GM12878 (cell line): ENCODE measurements around the gene FBXL14. TPM values are rescaled to one million over a fixed set of nuclear protein-coding genes. Genes with fewer than 3 reads are reported as not detected.

Experiments used
- ATAC-seq: fragments of 200-7000 bp; cut with Tn5 transposase; 3 replicates; pipeline ENCODE4 v1.9.1; 2020; ENCODE audit warnings: mild to moderate bottlenecking, moderate library complexity
- BruUV-seq: library from RNA; stranded (reverse); fragments of 400-500 nt; replicated peaks from 2 replicates; lab custom pipeline; 2021; lab: Mats Ljungman, UMichigan
- CTCF ChIA-PET: fragments of 300-600 bp; sonication (Branson Sonifier 250); formaldehyde crosslinking; extraction: SDS; loops from one replicate; lab custom pipeline; 2021; ENCODE audit warnings: inconsistent platforms; lab: Yijun Ruan, JAX
- POLR2A ChIA-PET: fragments of 350-600 bp; formaldehyde crosslinking; extraction: SDS; loops from one replicate; lab custom pipeline; 2021; ENCODE audit warnings: inconsistent platforms; lab: Charles Lee
- RAD21 ChIA-PET: fragments of 300-600 bp; sonication (Branson Sonifier 250); formaldehyde crosslinking; loops from one replicate; lab custom pipeline; 2023; ENCODE audit warnings: antibody characterized with exemption; ENCODE audit not compliant: unreplicated experiment; lab: Charles Lee
- SMC1A ChIA-PET: fragments of 300-600 bp; sonication (Branson Sonifier 250); formaldehyde crosslinking; loops from one replicate; lab custom pipeline; 2023; ENCODE audit not compliant: unreplicated experiment, uncharacterized antibody; lab: Charles Lee
- DNase-seq: peaks from one replicate; pipeline ENCODE4 v3.0.0-alpha.2; 2011; ENCODE audit warnings: low read depth, low spot score
- FAIRE-seq: peaks from 3 replicates; lab custom pipeline; 2011; peaks lifted over from hg19 to GRCh38; lab: Jason Lieb, UNC
- H2AFZ ChIP-seq: 2 replicates; pipeline ENCODE4 v1.6.0; 2011; ENCODE audit warnings: low read depth, low read length, control low read depth; ENCODE audit not compliant: control insufficient read depth
- H3K27ac ChIP-seq: 2 replicates; pipeline ENCODE4 v1.5.1; 2011; ENCODE audit warnings: control low read depth; ENCODE audit not compliant: control insufficient read depth, insufficient read depth
- H3K27me3 ChIP-seq, 2 experiments: replicated peaks in 1 of 2; 2 replicates each; pipeline versions ENCODE4 v1.6.0 to v1.6.1; 2011; ENCODE audit warnings: low read length in 1 of 2; ENCODE audit not compliant: control insufficient read depth in 2 of 2, insufficient read depth in 2 of 2
- H3K36me3 ChIP-seq, 2 experiments: 2 replicates each; pipeline ENCODE4 v1.5.1; 2011; ENCODE audit warnings: low read length in 1 of 2; ENCODE audit not compliant: control insufficient read depth in 2 of 2, insufficient read depth in 2 of 2
- H3K4me1 ChIP-seq: 2 replicates; pipeline ENCODE4 v1.6.1; 2011; ENCODE audit warnings: mild to moderate bottlenecking, low read length, moderate library complexity, mixed read lengths; ENCODE audit not compliant: control insufficient read depth, insufficient read depth
- H3K4me2 ChIP-seq: 2 replicates; pipeline ENCODE4 v1.6.0; 2011; ENCODE audit warnings: control low read depth; ENCODE audit not compliant: control insufficient read depth, insufficient read depth
- H3K4me3 ChIP-seq: fragments of 200-600 bp; sonication (generic); 2 replicates; pipeline ENCODE4 v1.5.1; 2016
- H3K79me2 ChIP-seq: 2 replicates; pipeline ENCODE4 v1.6.0; 2011; ENCODE audit warnings: low read length; ENCODE audit not compliant: control insufficient read depth, insufficient read depth
- H3K9ac ChIP-seq: 2 replicates; pipeline ENCODE4 v1.8.0; 2011; ENCODE audit warnings: low read length, control low read depth, mixed read lengths; ENCODE audit not compliant: control insufficient read depth, insufficient read depth
- H3K9me3 ChIP-seq: replicated peaks from 3 replicates; pipeline ENCODE4 v1.5.1; 2011; ENCODE audit warnings: mild to moderate bottlenecking, low read length; ENCODE audit not compliant: control insufficient read depth, insufficient read depth
- H4K20me1 ChIP-seq: 2 replicates; pipeline ENCODE4 v1.6.0; 2011; ENCODE audit not compliant: control insufficient read depth, insufficient read depth
- BCL11A ChIP-seq: IDR thresholded peaks from 2 replicates; pipeline ENCODE4 v1.6.1; 2011; ENCODE audit warnings: low read depth, low read length
- BCL3 ChIP-seq: IDR thresholded peaks from 2 replicates; pipeline ENCODE4 v1.6.1; 2011; ENCODE audit warnings: borderline replicate concordance, low read depth, mild to moderate bottlenecking, moderate library complexity, low read length; ENCODE audit not compliant: insufficient read depth, poor library complexity, severe bottlenecking
- BRCA1 ChIP-seq: IDR thresholded peaks from 2 replicates; pipeline ENCODE4 v1.6.1; 2011; ENCODE audit warnings: low read depth, low read length, improper control_type of control experiment
- E2F4 ChIP-seq: IDR thresholded peaks from 2 replicates; pipeline ENCODE4 v1.6.1; 2012; ENCODE audit warnings: low read depth, low read length, improper control_type of control experiment
- EP300 ChIP-seq, 2 experiments: fragments of 150-350 bp in 1 of 2; IDR thresholded peaks; 2 replicates each; pipeline ENCODE4 v1.6.1; 2011 to 2012; ENCODE audit warnings: low read depth in 2 of 2, low read length in 2 of 2, borderline replicate concordance in 1 of 2, improper control_type of control experiment in 1 of 2, inconsistent platforms in 1 of 2; ENCODE audit not compliant: control insufficient read depth in 1 of 2
- FOXM1 ChIP-seq: IDR thresholded peaks from 2 replicates; pipeline ENCODE4 v1.6.1; 2012; ENCODE audit warnings: low read depth, mild to moderate bottlenecking, inconsistent platforms, low read length, moderate library complexity
- HDAC6 ChIP-seq: fragments of 200-600 bp; sonication (generic); IDR thresholded peaks from one replicate; pipeline ENCODE4 v1.8.0; 2017; ENCODE audit warnings: antibody characterized with exemption; ENCODE audit not compliant: unreplicated experiment
- KDM1A ChIP-seq: fragments of 200-600 bp; sonication (generic); IDR thresholded peaks from 2 replicates; pipeline ENCODE4 v1.6.1; 2016; ENCODE audit warnings: borderline replicate concordance
- MYC ChIP-seq: IDR thresholded peaks from 2 replicates; pipeline ENCODE4 v1.6.1; 2011; ENCODE audit warnings: mild to moderate bottlenecking, low read length, moderate library complexity, inconsistent platforms; ENCODE audit not compliant: insufficient read depth, insufficient replicate concordance, insufficient read length, severe bottlenecking
- PAX5 ChIP-seq: IDR thresholded peaks from 2 replicates; pipeline ENCODE4 v1.6.1; 2011; ENCODE audit warnings: low read depth, low read length, borderline replicate concordance
- RB1 ChIP-seq: fragments of 450-650 bp; formaldehyde crosslinking; IDR thresholded peaks from 2 replicates; pipeline ENCODE4 v1.6.1; 2017; ENCODE audit warnings: mild to moderate bottlenecking, borderline replicate concordance
- RBBP5 ChIP-seq: fragments of 200-600 bp; sonication (generic); conservative IDR thresholded peaks from 2 replicates; pipeline ENCODE4 v1.6.1; 2016
- SIX5 ChIP-seq: IDR thresholded peaks from 2 replicates; pipeline ENCODE4 v1.6.1; 2011; ENCODE audit warnings: mild to moderate bottlenecking, low read depth, low read length, moderate library complexity; ENCODE audit not compliant: severe bottlenecking
- SMC3 ChIP-seq: IDR thresholded peaks from 2 replicates; pipeline ENCODE4 v1.6.1; 2011; ENCODE audit warnings: low read length, improper control_type of control experiment, borderline replicate concordance
- SPI1 ChIP-seq: IDR thresholded peaks from 2 replicates; pipeline ENCODE4 v1.6.1; 2011; ENCODE audit warnings: low read depth, mild to moderate bottlenecking, low read length, moderate library complexity, borderline replicate concordance; ENCODE audit not compliant: insufficient read depth
- STAT1 ChIP-seq: fragments of 450-650 bp; conservative IDR thresholded peaks from 2 replicates; pipeline ENCODE4 v1.6.1; 2014; ENCODE audit warnings: antibody characterized with exemption, mild to moderate bottlenecking
- TCF12 ChIP-seq: IDR thresholded peaks from 2 replicates; pipeline ENCODE4 v1.6.1; 2011; ENCODE audit warnings: low read depth, mild to moderate bottlenecking, low read length
- ZNF217 ChIP-seq: fragments of 450-650 bp; IDR thresholded peaks from 2 replicates; pipeline ENCODE4 v1.6.1; 2017; ENCODE audit warnings: antibody characterized with exemption, mild to moderate bottlenecking
- ZNF622 ChIP-seq: fragments of 450-650 bp; IDR thresholded peaks from 2 replicates; pipeline ENCODE4 v1.6.1; 2017; ENCODE audit warnings: mild to moderate bottlenecking, inconsistent platforms
- ZNF687 ChIP-seq: fragments of 450-650 bp; IDR thresholded peaks from 2 replicates; pipeline ENCODE4 v1.6.1; 2017; ENCODE audit warnings: mild to moderate bottlenecking, moderate library complexity
- WGBS: methylation state at CpG from one replicate; pipeline ENCODE4 v1.1.6; 2016; ENCODE audit warnings: low lambda C conversion rate; ENCODE audit not compliant: insufficient replicate concordance, insufficient coverage; ENCODE audit errors: missing lambda C conversion rate; 5-methylcytosine and 5-hydroxymethylcytosine counted together
- in situ Hi-C: fragments of 300-500 bp; cut with MboI; formaldehyde crosslinking; loops from 9 replicates; pipeline ENCODE4 v1.14.3; 2018; ENCODE audit warnings: mixed read lengths
- intact Hi-C: fragments of 100-400 bp; cut with micrococcal nuclease; formaldehyde crosslinking; loops from one replicate; pipeline ENCODE4 v1.14.2; 2022; ENCODE audit not compliant: unreplicated experiment
- polyA plus RNA-seq, 11 experiments: library from polyadenylated mRNA; depleted of rRNA in 4 of 11; unstranded in 6 of 11; stranded (reverse) in 5 of 11; fragments of >200 nt; fragmentation: Nextera tagmentation in 4 of 11; fragmentation: Illumina TruSeq in 1 of 11; extraction: Ambion mirVana in 4 of 11; extraction: Trizol in 1 of 11; gene quantifications; 1 replicate in 1 of 11; 2 replicates in 10 of 11; pipeline versions ENCODE4 v1.2.1 to v1.2.3, GENCODE V29; 2011 to 2016; ENCODE audit warnings: inconsistent platforms in 2 of 11, missing spikeins in 2 of 11, low read depth in 1 of 11
- total RNA-seq, 4 experiments: library from RNA; depleted of rRNA in 3 of 4; stranded (reverse); fragments of >200 nt in 3 of 4; fragmentation: Illumina TruSeq in 1 of 4; extraction: Trizol in 1 of 4; gene quantifications; 2 replicates each; pipeline versions ENCODE4 v1.2.1 to v1.2.3, GENCODE V29; 2013 to 2021

Gene FBXL14
- total and polyA plus RNA-seq, 10 of the 15 experiments (the other 5 are each of a cell fraction or from before 2014, with no cell fraction given) = 0.44 to 19.0 (median 2.9) TPM

- intact Hi-C loops = no loop called here
Observed at GRCh38 chr12:1560704-1561103, 33.7 kb downstream of the FBXL14 start.

More at GRCh38 chr12:1560704-1561103, 33.7 kb downstream of the FBXL14 start:
- RAD21 ChIA-PET = interaction anchor here (2.1 kb wide), 1 partner anchor 23 kb away, joined by 10 read pairs; no protein-coding TSS in a partner anchor
- TF ChIP-seq MYC (no peak), RBBP5 (no peak), KDM1A (no peak), ZNF622 (no peak), HDAC6 (no peak), SIX5 (no peak), FOXM1 (no peak), SMC3 (no peak), BCL11A (no peak), E2F4 (no peak), SPI1 (no peak), ZNF687 (no peak), EP300 (IDR thresholded peaks at IDR 0.05; ENCODE audit: borderline replicate concordance in 1 of 2, control insufficient read depth in 1 of 2, low read depth in 2 of 2, low read length in 2 of 2) (no peak), RB1 (no peak), TCF12 (no peak), STAT1 (no peak), BCL3 (no peak), PAX5 (no peak), BRCA1 (no peak), ZNF217 (no peak)
- in situ Hi-C loops = no loop called here
- Histone ChIP-seq H3K9me3 (no peaks in the 10 kb centered on the region), H2AFZ (no peak overlapping the region), H3K4me1 (no peaks in the 10 kb centered on the region), H4K20me1 (no peaks in the 10 kb centered on the region), H3K79me2 (no peaks in the 10 kb centered on the region), H3K4me3 (no peak overlapping the region), H3K4me2 (no peak overlapping the region), H3K27ac (no peak overlapping the region), H3K27me3 (no peaks in the 10 kb centered on the region), H3K36me3 (no peaks in the 10 kb centered on the region; a peak in 1 of 4 replicates), H3K9ac (no peak overlapping the region)
- no peak for FAIRE-seq
- POLR2A ChIA-PET = no interaction called here
- no peak for ATAC-seq
- CTCF ChIA-PET = no interaction called here
- WGBS = 96% methylated on average over 6 of the region's 6 CpGs
- SMC1A ChIA-PET = interaction anchor here (0.8 kb wide), 1 partner anchor 27 kb away, joined by 4 read pairs; no protein-coding TSS in a partner anchor
- DNase-seq = no peak
- BruUV-seq = no TSS peak
